NCI-H146 treated with DMSO at 0.1 percent for 48 hours (cell line): ENCODE data around the gene CACNA1C.
"Not testable (repeated sequence)": the region's sequence is repeated elsewhere in the genome, so short reads cannot be mapped to it uniquely, and the experiment has no call there.

Experiments used
- DNase-seq: peaks from one replicate; lab custom pipeline; 2025; ENCODE audit not compliant: unreplicated experiment; lab: John Stamatoyannopoulos, UW

The CACNA1C gene

GRCh38 chr12:2074792-2075191, 22.0 kb downstream of the CACNA1C start:
- no peak for DNase-seq

GRCh38 chr12:2075508-2076195, 22.9 kb downstream of the CACNA1C start:
- DNase-seq, result no peak

DNA sequence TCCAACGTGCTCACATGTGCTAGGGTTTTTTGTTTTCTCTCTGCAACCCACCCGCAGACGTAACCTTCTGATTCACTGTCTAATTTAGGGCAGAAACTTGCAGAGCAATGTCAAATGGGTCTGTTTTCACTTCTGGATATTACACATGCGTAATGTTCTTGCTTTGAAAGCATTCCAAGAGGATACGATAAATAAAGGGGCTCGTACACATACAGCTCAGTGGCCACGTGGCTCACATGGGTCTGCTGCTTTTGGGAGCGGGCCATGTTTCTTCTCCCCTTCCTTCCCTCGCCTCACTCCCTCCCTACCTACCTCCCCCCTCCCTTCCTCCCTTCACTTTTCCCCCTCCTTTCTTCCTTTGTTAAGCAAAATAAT, 23.4 kb downstream of the CACNA1C start:
- no peak for DNase-seq

- DNase-seq, result no peak
Observed at GRCh38 chr12:2076728-2077127, 23.9 kb downstream of the CACNA1C start.

DNA sequence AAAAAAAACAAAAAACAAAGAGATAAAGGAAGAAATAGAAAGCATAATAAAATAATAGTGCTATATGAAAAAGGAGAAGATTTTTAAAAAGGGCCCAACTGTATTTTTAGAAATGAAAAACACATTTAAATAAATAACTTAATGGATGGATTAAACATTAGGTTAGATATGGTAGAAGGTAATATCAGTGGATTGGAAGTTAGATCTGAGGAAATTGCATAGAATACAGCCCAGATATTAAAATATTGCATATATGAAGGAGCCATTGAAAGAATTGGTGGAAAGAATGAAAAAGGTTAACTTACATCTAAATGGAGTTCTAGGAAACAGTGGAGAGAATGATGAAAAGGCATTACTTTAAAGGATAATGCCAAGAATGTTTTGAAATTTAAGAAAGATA, 27.8 kb downstream of the CACNA1C start:
- DNase-seq, result no peak

DNA sequence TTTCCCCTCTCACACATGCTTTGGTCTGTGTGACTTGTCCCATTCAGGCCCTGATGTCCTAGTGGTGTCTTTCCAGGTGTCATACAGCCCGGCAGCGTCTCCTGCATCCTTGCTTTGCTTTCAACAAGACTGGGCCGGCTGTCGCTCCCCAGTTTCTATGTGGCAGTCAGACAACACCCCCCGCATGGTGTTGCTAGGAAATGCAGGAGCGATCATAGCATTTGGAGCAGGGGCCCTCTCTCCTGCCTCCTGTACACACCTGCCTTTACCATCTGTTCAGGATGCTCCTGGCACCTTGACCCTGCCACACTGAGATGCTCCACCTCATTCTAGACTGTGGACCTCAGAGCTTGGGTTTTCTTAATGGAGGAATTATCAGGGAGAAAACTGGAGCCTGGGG, 29.5 kb downstream of the CACNA1C start:
- no peak for DNase-seq

DNA sequence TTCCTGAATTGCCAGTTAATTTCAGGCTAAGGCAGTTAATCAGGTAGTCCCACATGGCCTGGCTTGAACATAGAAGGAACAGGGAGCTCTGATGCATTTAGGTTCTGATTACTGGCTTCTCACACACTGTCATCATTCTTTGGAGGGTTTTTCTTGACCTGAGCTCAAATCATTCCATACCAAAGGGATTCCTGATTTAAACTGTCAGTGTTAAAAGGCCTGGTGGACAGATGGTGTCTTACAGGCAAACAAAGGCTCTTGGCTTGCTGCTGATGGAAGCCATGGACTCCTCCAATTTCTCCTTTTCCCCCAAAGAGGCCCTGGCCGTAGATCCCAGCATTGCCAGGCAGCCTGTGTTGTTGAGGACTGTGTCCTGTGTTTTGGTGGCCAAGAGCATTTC, 30.2 kb downstream of the CACNA1C start:
- DNase-seq, result no peak

- no peak for DNase-seq
Observed at GRCh38 chr12:2083561-2083960, 30.8 kb downstream of the CACNA1C start.

GRCh38 chr12:2084553-2085296, 31.9 kb downstream of the CACNA1C start:
- no peak for DNase-seq

DNA sequence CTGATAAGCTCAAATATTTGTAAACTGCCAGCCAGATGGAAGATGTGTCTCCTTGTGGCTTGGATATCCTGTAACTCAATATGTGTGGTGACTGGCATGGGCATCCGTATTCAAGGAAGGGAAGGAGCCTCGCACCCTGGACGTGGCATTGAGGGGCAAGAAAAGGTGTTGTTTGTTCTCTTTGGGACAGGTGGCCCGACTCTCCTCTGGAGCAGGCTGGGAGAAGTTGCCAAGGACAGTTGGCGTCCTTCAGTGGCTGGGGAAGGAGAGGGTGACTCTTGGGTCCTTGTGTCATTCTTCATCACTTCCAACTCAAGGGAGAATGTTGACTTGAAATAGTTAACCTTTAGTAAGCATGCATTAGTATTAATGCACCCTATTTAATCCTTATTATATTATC, 39.6 kb downstream of the CACNA1C start:
- no peak for DNase-seq

DNA sequence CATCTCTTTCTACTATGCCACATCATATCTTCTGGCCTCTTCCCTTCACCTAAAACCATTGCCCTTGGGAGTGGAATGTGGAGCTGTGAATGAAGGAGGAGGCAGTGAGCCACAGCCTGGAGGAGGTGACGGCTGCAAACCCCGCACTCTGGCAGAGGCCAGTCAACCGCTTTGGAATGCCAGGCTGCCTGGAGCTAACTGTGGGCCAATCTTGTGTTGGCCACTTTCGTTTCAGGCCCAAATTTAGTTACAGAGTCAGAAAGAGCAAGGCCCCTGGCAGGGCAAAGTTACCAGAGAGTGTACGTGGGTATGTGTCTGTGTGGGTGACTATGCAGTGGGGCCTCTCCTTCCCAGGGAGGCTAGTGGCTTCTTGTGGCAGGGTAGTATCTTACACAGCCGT, 40.1 kb downstream of the CACNA1C start:
- DNase-seq, result no peak

GRCh38 chr12:2094597-2094996, 41.8 kb downstream of the CACNA1C start:
- DNase-seq, result no peak

DNA sequence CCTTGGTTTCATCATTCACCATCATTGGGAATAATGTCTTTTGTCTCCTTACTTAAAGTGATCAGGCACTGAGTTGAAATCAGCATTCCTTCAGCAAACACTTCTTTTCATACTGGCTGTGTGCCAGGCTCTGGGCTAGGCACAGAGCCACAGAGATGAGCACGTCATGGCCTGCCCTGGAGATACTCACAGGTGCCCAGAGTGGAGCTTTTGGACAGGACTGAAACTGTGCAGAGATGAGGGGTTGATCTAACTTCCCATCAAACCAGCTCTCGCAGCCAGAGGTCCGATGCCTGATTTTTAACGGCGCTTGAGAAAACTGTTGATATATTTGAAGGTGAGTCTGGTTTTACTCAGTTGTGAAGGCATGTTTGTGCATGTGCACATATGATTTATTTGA, 43.1 kb downstream of the CACNA1C start:
- DNase-seq, result no peak

GRCh38 chr12:2097617-2098016, 44.8 kb downstream of the CACNA1C start:
- DNase-seq, result no peak

- DNase-seq, result no peak
Observed at GRCh38 chr12:2098852-2099251, 46.1 kb downstream of the CACNA1C start.

GRCh38 chr12:2099595-2099994, 46.8 kb downstream of the CACNA1C start:
- no peak for DNase-seq

- DNase-seq, result no peak
Observed at GRCh38 chr12:2101359-2101758, 48.6 kb downstream of the CACNA1C start.

GRCh38 chr12:2101771-2102170, 49.0 kb downstream of the CACNA1C start:
- no peak for DNase-seq

DNA sequence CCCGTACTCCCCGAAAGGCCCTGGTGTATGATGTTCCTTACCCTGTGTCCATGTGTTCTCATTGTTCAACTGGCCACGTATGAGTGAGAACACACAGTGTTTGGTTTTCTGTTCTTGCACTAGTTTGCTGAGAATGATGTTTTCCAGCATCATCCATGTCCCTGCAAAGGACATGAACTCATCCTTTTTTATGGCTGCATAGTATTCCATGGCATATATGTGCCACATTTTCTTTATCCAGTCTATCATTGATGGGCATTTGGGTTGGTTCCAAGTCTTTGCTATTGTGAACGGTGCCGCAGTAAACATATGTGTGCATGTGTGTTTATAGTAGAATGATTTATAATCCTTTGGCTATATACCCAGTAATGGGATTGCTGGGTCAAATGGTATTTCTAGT, 49.9 kb downstream of the CACNA1C start:
- not testable (repeated sequence) for DNase-seq

DNA sequence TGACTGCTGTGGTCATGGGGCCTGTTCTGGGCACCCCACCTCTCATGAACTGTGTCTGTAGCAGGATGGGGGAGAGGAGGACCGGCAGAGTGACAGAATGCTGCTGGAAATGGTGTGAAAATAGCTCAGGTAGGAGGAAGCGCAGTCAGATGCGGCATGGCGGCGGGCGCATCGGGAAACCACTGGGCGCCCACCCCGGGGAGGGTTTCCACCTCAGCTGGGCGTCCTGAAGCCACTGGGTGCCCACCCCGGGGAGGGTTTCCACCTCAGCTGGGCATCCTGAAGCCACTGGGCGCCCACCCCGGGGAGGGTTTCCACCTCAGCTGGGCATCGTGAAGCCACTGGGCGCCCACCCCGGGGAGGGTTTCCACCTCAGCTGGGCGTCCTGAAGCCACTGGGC, 52.6 kb downstream of the CACNA1C start:
- DNase-seq, result not testable (repeated sequence)

DNA sequence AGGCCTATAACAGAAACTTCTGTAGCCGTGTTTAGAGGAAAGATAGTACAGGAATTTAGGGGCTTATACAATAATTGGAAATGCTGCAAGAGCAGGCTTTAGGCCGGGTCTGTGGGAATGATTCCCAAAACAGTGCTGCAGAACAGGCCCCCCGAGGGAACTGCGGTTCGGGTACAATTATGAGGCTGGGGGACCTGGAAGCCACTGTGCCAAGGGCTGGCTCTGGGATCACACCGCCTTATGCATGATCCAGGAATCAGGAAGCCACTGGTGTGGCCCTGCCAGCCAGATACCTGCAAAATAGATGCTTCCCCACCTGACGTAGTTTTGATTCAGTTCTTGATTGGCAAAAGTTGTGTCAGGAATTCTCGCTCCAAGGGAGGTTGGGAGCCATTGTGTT, 55.4 kb downstream of the CACNA1C start:
- no peak for DNase-seq

DNA sequence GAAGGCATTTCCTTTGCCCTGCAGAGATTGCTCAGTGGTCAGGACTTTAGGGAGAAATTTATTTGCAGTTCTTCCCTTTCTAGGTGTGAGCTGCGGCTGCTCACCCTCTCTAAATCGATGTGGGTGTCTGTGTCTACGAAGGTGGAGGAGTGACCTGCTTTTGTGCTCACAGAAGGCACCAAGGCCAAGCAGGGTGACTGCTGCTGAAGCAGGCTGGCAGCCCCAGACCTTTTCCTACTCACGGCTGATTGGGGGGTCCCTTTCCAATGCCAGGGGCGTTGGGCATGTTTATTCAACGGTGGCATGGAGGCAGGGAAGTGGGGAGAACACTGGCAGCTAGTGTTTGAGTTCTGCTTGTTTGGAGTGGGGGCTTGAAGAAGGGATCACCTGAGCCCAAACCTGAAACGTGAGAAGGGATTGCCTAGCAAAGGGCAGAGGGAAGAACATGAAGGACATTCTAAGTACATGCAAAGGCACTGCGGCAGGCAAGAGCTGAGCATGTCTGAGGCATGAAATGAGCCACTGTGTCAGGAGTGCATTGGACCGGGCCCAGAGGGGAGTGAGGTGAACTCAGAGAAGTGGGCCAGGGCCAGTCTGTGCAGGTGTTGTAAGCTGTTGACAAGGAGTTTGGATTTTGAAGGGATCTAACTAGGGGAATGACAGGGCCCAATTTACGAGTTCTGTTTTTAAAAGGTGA, 56.3 kb downstream of the CACNA1C start:
- no peak for DNase-seq
